CD4-positive, alpha-beta T cell treated with Interleukin-6 at 100 ng/mL for 8 hours (primary cell): ENCODE results near the gene SMAD6.

Source experiments
- DNase-seq: peaks from one replicate; pipeline ENCODE4 v3.0.0-alpha.2; 2020; ENCODE audit warnings: mixed read lengths, low spot score

Gene SMAD6

DNA sequence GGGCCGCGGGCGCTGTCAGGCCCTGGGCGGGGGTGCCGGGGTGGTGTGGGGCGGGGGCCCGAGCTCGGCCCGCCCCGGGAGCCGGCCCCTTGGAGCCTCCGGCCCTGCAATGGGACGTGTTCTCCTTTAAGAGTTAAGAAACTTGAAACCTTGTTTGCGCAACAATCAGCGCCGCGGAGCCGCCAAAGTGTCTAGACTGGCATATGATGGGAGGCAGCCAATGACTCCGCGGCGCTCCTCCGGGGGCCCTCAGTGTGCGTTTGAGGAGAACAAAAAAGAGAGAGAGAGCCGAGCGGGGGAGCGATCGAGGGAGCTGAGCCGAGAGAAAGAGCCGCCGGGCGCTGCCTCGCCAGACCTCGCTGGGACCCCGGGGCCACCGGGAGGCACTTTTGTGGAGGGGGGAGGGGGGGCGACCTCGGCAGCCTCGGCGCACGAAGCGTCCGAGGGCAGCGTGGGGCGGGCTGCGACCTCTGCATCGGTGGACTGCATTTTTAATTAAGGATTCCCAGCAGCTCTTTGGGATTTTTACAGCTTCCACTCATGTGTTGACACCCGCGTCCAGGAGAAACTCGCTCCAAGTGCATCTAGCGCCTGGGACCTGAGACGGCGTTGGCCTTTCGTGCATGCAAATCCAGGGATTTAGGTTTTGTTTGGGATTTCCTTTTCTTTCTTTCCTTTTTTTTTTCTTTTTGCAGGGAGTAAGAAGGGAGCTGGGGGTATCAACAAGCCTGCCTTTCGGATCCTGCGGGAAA is at the start of gene SMAD6:
Gene SMAD6 (plus strand): TSS at position 202 of the 752 bp plus-strand sequence. CDS start 1,023 bp downstream, outside the sequence.
- peak; percentile 40 for DNase-seq

DNA sequence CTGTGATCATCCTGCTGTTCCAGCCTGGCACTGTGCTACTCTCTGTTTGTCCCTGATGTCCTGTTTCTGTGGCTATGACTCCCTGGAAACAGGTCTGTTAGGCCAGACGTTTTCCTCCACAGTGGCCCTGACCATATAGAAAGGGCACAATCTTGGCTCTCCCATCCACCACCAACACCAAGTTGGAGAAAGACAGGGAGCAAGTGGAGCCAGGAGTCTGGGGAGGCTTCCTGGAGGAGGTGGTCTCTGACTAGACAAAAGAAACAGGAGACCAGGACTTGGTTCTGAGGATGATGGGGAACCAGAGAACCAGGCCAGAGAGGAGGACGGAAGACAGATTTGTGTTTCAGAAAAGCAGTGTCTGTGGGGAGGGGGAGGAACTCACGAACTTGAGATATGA is 49.2 kb upstream of the SMAD6 start:
- no peak for DNase-seq

DNA sequence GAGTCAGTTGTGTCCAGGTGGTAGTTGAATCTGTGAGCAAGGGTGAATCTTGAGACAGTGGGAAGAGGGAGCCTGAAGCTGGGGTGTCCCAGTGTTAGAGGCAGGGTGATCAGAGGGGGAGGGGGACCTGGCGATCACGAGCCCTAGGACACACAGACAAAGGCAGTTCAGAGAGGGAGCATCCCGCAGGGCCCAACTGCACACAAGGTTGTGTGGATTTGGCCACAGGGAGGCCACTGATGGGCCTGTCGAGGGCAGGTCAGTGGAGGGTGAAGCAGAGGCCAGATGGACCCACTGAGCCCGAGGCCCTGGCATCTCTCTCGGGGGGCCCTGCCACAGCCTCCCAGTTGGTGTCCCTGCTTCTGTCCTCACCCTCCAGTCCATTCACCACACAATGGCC is 48.6 kb upstream of the SMAD6 start:
- no peak for DNase-seq

DNA sequence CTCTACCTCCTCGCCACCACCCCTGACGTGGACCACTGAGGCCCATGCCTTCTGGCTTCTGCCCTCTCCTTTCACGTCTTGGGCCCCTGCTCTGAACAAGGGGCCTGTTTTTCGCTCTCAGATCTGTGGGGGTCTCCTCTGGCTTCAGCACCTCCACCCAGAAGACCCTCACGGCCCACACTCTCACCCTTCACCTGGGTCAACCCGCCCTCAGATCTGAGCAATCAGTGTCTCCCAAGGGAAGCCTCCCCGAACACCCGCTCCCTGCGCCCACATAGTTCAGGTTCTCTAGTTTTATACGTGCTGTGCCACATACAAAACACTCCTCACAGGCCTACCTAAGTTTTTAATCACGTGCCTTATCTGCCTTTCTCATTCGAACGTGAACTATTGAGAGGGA is 48.2 kb upstream of the SMAD6 start:
- DNase-seq = no peak

DNA sequence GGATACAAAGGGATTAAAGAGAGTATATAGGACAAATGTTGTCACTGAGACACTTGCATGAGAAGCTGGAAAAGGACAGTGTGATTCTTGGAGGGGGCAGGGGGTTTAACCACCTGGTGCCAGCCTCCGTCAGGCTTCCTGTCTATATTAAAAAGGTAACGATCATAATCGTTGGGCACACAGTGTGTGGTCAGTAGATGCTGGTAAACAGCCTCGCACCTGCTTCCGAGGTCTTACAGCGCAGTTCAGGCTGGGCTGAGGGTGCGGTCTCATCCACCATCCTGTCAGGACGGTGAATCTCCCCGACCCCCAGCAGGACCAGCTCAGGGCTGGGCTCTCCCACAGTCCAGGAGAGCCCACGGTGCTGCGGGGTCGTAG is 47.7 kb upstream of the SMAD6 start:
- no peak for DNase-seq

DNA sequence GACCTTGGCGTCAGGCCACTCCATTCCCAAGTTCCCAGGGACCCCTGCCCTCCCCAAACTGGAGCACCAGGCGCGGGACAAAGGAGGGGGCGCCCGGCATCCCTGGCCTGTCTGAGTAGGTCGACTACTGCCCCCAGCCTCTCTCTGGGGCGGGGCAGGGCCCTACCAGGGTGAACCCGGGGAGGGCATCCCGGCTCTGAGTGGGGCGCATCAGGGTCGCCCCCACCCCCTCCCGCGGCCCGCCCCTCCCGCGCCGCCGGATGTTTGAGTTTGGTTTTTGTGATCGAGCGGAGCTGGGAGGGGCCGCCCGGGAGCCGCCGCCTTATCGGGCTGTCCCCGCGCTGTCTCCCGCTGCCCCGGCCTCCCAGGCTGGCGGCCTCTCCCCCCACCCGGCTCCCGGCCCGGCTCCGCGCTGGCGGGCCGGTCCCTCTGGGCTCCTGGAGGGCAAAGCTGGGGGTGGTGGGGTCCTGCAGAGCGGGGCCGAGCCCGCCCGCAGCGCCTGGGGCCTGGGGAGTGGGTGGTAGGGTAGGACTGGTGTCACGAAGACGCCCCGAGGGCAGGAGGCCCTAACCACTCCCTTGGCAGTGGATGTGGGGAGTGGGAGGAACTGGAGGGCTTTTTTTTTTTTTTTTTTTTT is 47.2 kb upstream of the SMAD6 start:
- peak; percentile 32 for DNase-seq

DNA sequence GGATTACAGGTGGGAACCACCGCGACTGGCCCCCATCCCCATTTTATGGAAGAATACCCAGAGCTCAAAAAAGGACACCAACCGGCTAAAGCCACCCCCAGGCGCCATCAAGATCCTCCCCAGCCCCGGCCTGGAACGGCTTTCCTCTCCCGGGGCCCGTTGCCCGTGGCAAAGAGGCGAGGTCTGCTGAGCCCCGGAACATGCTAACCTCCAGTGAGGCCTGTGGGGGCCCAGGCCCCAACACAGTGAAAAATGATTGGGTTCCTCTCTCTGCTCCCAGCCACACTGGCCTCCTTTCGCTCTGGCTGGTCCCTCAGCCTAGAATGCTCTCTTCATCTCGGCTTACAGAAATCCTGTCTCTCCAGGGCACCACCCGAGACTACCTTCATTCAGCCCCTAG is 46.5 kb upstream of the SMAD6 start:
- DNase-seq = no peak

DNA sequence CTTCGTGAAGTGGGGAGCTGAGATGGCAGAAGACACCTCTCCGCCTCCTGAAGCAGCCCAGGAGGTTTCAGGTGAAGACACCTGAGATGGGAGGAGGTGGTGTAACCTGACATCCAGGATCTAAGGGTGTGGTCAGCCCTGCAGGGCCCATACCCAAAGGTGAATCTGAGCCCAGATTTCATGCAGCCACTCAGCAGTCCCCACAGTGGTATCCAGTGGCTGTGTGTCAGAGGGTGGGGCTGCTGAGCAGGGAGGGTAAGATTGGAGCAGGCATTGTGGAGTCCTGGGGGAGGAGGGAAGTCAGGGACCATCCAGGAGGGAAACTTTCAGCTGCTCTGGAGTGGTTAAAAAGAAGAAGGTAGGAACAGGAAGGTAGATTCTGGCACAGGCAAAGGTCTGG is 46.0 kb upstream of the SMAD6 start:
- no peak for DNase-seq

DNA sequence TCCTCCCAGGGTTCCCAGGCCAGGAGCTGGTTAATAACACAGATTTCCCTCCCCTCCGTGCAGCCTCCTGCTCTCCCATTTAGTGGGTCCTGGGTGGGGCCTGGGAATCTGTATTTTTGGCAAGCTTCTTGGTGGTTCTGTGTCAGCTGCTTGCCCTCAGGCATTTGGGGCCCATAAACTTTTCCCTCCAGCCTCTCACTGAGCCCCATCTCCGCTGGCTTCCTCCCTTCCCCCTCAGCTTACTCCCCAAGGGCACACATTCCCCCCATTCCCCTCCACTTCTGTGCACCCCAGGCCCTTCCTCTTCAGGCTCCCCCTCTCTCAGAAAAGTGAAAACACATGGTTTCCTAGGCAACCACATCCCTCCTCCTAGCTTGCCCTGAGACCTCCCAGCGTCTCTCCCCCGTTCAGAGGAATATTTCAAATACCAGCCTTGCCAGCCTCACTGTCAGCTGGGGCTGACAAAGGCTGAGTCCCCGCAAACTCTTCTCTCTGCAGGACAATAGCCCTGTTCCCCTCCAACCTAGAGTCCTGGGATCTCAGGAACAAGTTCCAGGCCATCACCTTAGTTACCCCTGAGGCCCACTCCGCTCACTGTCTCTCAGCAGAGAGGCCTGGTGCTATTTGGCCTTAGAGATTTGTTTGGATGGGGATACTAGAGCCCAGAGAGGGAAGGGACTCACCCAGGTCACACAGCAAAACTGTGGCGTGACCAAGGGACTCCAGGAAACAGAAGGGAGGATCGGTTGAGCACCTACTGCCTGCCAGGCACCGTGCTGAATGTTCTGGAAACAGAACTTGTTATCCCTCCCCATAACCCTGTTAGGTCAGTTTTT is 44.6 kb upstream of the SMAD6 start:
- no peak for DNase-seq

DNA sequence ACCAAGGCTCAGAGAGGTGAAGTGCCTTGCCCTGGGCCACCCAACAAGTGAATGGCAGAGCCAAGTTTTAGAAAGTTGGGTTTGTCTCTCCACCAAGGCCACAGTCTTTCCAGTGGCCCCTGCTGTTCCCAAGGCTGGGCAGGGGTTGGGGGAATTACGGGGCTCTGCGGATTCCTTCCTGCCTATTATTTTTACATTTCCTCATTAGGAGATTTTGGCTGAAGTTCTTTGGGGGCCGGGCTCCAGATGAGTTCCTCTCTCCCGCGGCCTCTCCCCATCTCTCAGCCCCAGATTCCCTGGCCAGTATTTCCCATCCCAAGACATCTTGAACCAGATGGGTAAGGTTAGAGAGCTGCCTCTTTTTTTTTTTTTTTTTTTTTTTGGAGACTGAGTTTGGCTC is 44.0 kb upstream of the SMAD6 start:
- DNase-seq = no peak

DNA sequence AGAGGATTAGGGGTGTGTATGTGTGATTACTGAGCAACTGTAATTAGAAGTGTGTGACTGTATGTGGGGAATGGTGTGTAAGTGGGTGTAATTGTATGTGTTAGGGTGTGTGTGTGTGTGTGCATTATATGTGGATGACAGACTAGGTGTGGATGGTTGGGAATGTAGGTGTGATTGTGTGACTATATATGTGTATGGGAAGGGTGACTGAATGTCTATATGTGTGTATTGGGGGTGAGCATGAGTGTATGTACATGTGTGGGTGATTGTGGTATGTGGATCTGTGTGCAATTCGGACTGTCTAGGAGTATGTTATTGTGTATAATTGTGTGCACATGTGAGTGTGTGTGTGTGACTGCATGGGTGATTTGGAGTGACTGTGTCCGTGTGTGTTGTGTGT is 43.2 kb upstream of the SMAD6 start:
- DNase-seq = no peak

DNA sequence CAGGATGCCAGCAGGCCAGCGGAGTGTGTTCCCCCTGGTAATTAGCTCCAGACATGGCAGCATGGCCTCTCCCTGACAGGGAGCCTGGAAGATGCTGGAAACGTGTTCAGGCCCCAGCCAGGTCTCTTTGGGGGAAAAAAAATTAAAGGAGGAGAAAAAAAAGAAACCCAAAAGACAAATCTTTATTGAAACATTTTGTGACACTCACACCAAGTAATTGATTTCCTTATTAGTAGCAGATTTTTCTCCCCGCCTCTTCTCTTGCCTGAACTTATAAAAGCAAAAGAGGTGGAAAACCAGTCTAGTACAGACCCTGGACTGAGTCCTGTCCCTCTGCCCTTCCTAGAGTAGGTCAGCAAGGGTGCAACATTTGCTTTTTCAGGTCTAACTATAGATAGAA is 42.7 kb upstream of the SMAD6 start:
- DNase-seq = no peak

DNA sequence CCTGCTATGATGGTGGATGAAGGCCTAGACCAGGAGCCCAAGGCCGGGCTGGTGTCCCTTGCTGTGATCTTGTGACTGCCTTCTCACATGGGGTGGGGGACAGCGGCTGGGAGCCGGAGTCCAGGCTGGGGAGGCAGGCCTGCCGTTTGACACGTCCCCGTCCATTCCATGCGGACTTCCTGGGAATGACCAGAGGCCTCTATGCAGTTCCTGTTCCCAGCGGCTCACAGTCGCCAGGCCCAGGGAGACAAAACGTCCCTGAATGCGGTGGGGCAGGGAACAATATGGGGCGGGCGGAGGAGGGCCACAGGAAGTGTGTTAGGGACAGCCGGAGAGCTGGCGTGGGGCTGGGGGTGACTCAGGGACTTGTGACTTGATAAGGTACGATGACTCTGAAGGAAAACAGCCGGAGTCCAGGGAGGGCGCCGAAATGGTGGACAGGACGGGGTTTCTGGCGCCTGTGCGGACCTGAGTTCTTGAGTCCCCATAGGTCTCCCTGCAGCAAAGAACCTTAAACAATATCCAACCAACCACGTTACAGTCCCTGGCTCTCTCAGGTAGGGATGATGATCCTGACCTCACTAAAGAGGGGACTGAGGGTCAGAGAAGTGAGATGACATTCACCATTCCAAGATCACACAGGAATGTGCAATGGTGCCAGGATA is 40.5 kb upstream of the SMAD6 start:
- no peak for DNase-seq

DNA sequence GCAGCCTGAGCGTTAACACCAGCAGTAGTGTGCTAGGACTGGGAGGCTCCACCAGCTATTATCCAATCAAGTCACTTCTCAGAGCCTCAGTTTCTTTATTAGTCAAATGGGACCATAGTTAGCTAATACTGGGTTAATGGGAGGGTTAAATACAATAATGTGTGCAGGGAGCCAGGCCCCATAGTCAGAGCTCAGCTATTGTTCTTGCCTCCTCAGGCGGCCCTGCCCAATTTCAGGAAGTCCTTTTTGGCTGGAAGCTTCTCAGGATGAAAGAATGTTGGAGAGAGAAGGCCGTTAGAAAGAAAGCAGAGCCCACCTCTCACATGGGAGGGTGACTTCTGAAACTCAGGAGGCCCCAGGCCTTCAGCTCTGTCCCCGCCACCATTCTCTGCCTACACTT is 39.5 kb upstream of the SMAD6 start:
- no peak for DNase-seq

DNA sequence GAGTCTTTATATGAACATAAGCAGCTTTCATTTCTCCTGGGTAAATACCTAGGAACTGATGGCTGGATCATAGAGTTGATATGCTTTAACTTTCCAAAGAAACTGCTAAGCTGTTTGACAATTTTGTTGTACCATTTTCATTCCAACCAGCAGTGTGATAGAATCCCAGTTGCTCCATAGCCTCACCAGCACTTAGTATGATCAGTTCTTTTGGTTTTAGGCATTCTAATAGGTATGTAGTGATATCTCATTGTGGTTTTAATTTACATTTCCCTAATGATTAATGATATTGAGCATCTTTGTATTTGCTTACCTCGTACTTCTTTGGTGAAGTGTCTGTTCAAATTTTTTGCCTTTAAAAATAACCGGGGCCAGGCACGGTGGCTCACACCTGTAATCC is 38.4 kb upstream of the SMAD6 start:
- no peak for DNase-seq

DNA sequence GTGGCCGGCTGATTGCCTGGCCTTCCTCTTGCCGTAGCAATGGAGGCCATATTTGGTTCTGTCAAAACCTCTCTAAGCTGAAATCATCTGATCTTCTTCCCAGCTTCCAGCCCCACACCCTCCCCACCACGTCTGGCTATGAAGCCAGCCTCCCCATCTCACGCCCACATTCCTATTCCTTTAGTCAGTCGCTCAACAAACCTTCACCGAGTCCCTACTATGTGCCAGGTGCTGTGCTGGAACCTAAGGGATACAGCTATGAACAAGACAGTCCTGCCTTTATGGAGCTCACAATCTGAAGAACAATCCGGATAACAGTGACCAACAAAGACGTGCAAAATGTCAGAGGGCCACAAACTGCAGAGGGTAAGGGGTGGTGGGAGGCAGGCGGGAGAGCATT is 31.9 kb upstream of the SMAD6 start:
- DNase-seq = no peak

DNA sequence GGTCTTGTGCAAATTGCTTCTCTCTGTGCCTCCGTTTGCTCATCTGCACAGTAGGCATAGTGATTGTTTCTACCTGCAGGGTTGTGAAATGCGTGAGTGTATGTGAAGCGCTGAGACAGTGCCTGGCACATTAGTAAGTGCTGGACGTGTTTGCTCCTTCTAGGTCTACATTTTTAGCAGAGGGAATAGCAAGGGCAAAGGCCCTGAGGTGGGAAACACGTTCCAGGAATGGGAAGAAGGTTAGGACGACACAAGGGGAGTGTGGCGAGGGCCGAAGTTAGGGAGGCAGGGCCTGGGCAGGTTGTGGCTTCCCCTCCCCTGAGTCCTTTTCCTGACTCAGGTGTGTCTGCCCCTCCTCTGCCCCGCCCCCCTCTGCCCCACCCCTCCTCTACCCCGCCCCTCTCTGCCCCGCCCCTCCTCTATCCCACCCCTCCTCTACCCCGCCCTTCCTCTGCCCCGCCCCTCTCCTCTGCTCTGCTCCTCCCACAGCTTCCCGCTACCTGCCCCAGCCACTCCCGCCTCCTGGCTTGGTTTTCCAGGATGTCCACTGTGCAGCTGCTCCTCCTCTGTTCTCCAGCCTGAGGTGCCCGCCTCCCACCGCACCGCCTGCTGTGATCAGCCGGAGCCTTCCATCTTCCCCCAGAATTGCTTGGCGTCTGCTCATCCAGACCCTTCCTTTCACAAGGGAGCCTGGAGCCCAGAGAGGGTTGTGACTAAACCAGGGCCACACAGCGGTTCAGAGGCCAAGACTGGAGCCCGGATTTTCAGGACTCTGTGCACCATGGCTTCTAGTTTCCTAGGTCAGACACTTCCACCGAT is 31.1 kb upstream of the SMAD6 start:
- no peak for DNase-seq

DNA sequence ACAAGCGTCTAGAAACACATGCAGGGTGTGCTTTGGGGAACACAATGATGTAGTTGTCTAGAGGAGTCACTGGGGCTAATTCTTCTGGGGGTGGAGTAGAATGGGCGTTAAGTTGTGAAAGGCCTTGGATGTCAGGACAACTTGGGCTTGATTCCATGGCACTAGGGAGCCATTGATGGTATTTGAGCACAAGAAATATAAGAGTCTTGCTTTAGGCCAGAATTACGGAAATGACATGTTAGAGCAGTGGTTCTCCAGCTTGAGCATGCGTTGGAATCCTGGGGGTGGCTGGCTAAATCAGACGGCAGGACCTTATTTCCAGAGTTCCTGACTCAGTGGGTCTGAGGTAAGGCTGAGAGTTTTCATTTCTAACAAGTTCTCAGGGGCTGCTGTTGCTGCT is 29.2 kb upstream of the SMAD6 start:
- DNase-seq = no peak

DNA sequence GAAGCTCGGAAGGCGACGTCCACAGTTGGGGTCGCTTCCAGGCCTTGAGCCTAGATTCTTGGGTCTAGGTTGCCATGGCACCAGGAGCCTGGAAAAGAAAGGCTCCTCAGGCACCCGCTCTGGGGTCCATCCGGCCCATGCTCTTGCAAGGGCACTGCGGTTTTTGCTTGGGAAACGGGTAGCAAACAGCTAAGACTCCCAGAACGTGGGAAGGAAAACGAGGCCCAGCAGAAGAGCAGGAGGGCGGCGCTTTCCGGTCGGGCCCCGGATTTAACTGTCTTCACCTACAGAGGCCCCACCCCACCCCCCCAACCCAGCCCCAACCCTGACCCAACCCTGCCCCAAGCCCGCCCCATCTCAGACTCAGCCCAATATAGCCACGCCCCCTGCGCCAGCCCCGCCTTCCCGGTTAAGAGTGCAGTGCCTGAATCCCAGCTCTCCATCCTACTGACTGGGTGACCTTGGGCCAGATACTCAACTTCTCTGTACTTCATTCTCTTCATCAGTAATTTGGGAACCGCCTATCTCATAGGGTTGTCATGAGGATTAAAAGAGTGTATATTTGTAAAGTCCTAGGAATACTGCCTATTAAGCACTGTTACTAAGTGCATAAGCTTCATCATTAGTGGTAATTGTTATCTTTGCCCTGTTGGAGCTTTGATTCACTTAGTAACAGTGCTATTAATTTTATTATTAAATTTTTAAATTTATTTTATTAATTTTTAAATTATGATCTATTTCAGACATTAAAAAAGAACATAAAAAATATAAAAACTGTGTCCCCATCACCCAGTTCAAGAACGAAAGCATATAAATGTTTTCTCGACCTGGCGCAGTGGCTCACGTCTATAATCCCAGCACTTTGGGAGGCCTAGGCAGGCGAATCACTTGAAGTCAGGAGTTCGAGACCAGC is 28.4 kb upstream of the SMAD6 start:
- DNase-seq = peak; percentile 30

DNA sequence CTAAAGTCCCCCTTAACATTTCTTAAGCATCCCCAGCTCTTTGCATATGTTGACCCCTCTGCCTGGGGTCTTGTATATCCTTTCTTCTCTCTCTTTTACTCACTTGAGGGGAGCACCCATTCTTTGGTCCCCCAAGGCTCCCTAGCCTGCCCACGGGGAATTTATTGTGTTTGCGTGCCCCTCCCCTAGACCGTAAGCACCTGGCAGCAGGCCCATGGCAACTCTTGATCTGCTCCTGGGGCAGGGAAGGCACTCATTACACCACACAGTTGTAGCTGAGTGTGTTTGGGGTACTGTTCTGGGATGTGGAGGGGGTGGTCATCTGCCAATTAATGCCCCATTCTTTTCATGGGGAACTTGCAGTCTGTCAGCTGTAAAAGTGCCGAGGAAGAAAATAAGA is 27.3 kb upstream of the SMAD6 start:
- DNase-seq = no peak

DNA sequence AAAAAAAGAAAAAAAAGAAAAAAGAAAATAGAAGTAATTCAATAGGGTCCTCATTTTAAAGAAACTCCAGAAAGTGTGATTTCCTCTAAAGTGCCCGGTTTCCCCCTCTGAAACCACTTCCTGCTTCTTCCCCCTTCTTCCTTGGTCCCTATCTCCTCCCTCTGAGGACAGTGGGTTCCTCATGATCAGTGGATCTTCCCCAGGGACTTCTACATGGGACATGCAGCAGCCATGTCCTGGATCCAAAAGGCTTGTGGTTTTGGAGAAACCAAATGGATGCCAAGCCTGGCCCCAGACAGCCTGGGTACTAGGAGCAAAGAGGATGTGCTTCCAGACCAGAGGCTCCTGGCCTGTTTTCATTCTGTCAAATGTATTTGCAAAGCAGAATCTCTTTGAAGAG is 26.6 kb upstream of the SMAD6 start:
- DNase-seq = no peak
